NCI-H1436 (cell line): Measurements from ENCODE around the gene NBAS.
"Not testable (repeated sequence)": the region's sequence is repeated elsewhere in the genome, so short reads cannot be mapped to it uniquely, and the experiment has no call there.

ENCODE experiments used
- DNase-seq: peaks from one replicate; lab custom pipeline; 2025; lab: John Stamatoyannopoulos, UW

NBAS gene

DNA sequence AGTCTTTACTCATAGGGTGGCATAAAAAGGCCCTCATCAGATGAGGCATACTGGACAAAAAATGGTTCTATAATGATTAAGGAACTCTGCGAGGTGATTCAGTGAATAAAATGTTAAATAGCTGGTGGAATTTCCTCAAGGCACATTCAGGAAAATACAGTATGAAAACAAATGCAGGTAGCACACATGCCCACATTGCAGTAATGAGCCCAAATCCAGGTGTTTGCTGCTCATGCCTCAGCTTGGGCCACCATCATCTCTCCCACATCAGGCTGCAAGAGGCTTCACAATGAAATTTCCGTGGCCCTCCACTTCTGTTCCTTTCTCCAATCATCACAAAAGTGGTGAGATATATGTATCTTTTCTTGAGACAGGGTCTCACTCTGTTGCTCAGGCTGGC, 298.3 kb downstream of the NBAS start:
- no peak for DNase-seq

DNA sequence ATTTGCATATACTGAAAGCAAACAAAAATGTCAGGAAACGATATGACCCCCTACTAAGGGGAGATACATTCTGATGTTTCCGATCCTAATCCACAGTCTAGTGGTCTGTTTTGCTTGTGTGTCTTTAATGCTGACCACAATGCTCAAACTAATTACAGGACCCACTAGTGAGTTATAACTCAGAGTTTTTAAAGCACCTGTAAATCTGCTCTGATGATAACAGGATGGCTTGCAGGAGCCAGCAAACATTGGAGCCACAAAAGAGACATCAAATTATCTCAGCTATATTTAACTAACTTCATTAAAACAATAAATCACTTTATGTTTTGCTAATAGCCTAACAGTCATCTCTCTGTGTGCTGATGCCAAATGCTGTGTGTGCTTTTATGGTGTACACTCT, 300.3 kb downstream of the NBAS start:
- DNase-seq: no peak

DNA sequence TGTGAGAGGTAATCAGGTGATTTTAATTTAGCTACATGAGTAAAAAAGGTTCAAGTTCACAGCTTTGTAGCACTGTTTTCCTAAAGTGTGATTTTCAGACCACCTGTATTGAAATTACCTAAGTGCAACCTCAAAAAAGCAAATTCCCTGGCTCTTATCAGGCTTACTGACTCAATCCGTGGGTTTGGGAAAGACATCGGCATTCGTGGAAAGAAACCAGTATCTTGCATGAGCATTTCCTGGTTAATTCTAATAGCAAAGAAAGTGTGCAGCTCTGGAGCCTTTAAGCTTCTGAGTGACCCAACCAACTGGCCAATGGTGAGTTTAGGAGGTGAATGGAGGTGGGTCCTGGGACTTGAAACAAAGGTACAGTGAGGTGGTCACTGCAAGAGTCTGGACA, 300.9 kb downstream of the NBAS start:
- no peak for DNase-seq

DNA sequence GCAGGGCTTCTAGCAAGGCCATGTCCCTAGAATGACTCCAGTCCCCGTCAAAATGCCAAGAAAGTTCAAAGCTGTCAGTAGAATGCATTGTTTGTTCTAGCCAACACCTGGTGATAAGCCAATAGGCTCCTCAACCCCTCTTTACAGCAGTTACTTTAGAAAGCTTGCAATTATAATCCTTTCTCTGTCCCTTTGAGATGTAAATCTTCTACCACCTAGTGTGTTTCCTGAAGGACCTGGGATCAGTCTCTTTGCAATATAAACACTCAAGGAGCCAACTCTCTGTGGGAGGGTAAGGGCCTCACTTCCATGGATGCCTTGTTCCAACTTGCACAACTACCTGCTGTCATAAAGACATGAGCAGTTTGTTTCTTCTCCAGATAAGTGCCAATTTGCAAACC, 301.8 kb downstream of the NBAS start:
- no peak for DNase-seq

DNA sequence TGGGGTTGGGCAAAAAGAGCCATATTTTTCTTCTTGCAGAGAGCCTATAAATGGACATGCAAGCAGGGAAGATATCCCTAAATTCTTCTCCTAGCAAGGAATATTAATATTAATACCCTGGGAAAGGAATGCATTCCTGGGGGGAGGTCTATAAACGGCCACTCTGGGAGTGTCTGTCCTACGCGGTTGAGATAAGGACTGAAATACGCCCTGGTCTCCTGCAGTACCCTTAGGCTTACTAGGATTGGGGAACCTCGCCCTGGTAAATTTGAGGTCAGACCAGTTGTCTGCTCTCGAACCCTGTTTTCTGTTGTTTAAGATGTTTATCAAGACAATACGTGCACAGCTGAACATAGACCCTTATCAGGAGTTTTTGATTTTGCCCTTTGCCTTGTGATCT, 302.7 kb downstream of the NBAS start:
- DNase-seq: not testable (repeated sequence)

DNA sequence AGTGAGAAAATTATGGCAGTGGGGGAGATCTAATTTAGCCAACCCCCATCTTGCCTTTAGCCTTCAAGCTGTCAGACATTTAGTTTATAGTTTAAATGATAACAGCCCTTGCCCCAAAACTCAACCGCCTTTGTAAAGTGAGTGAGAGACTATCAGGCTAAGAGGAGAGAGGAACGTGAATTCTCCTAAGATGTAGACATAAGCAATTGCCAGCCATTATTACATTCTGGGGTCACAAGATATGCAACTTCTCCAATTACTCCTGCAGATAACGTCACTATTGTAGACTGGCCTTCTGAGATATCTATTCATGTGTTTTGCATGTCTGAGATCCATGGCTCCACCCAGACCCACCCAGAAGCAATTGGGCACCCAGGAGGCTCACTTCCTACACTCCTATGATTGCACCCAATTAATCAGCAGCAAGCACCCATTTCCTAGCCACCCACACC, 307.3 kb downstream of the NBAS start:
- no peak for DNase-seq

DNA sequence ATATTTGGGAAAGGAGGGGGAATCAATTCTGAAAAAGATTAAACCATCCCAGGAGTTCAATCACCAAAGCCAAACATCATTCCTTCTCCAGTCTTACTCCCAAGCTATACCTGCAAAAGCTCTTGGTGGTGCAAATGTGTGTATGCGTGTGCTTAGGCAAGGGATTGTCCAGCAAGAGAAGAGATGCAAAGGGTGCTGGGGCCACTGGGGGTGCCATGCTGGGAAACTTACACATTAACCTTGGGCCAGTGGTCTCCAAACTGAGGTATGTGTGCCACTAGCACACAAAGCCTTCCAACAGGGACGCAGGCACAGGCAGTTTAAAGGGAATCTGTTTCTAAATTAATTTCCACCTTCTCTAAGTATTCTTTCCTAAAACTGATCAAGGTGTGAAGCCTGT, 307.9 kb downstream of the NBAS start:
- no peak for DNase-seq

DNA sequence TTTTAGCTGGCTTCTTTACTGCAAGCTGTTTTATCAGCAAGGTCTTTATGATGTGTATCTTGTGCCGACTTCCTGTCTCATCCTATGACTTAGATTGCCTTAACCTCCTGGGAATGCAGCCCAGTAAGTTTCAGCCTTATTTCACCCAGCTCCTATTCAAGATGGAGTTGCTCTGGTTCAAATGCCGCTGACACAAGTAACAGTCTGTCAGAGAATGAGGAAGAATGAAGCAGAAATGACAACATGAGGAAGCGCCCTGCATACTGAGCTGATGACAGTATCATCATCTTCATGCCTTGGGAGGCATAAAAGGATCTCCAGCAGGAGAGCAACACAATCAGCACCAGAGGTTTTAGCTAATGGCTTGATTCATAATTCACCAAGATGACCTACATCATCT, 309.4 kb downstream of the NBAS start:
- no peak for DNase-seq

DNA sequence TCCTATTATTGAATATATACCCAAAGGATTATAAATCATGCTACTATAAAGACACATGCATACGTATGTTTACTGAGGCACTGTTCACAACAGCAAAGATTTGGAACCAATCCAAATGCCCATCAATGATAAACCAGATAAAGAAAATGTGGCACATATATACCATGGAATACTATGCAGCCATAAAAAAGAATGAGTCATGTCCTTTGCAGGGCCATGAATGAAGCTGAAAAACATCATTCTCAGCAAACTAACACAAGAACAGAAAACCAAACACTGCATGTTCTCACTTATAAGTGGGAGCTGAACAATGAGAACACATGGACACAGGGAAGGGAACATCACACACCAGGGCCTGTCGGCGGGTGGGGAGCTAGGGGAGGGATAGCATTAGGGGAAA, 310.2 kb downstream of the NBAS start:
- not testable (repeated sequence) for DNase-seq

DNA sequence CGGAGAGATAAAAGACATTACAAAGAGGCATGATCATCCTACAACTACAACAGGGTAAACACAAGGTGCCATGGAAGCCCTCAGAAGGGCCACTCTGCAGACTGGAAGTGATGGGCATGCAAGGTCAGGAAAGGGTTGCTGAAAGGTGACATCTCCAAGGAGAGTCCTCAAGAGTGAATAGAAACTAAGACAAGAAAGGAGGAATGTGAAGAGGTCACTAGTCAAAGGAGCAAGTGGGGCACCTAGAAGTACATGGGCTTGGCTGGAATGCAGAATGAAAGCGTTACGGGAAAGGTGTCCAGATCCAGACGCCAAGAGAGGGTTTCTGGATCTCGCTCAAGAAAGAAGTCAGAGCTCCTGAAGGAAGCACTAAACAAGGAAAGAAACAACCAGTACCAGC, 314.3 kb downstream of the NBAS start:
- DNase-seq: no peak

DNA sequence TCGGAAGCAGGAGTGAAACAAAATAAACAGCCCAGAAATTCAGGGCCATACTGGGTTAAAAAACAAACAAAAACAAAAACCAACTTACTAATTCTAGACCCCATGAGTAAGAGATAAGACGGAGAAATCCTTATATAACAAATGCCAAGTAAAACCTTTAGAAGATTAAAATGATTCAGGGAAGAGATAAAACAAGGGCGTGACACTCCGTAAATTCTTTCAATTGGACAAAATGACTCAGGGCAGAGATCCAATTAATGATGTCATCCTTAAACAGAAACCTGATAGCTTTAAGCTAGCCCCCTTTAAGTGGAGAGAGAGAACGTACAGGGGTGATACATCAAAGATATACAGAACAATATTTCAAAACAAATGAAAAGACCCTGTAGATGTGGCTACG, 317.4 kb downstream of the NBAS start:
- DNase-seq: peak; percentile 35

DNA sequence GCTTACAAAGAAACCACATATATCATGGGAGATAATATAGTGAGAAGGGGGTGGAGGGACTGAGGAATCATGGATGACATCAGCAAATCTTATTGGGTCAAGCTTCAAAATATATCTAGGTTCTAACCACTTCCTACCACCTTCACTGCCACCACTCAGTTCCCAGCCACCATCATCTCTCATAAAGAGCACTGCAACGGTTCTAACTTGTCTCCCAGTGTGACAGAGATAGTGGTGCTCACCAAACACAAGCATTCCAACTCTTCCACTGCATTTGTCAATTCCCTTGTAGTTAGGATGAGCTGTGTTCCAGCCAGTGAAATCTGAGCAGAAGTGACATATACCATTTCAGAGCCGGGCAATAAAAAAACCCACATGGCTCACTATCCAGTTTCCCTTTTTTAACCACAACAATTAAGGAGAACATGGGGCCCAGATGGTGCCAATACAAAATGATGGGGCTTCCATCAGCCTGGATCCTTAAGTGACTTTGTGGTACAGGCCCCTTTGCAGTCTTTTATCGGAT, 318.1 kb downstream of the NBAS start:
- DNase-seq: no peak

DNA sequence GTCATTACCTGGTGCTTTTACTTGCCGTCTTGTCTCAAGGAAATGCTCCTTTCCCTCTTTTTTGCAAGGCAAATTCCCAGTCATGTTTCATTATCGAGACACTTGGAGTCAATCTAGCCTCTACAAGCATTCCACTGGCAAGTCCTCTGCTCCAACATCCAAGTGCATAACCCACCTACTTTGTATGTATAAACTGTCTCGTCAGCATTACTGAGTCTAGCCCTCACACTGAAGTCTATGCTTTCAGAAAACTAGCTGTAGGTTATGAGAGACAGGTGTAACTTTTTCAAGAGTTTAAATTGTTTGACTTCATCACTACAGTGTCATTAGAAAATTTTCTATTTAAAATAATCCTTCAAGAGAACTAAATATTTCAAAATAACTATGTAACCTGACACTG, 319.2 kb downstream of the NBAS start:
- no peak for DNase-seq

DNA sequence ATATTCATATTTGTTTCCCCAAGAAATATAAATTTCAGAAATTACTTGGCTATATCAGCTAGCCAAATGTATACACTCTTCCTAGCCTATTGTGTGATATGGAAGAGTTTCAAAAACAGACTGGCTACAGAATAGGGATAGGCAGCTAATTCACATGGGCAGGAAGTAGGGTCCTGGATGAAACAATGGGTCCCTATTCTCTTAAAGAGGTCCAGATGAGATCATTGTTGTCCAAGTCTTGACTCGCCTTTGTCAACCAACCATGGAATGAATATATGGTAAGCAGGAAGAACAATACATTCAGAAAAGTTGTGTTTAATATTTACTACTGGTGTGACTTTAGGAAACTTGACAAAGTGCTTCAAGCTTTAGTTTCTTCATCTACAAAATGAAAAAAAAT, 319.9 kb downstream of the NBAS start:
- no peak for DNase-seq

DNA sequence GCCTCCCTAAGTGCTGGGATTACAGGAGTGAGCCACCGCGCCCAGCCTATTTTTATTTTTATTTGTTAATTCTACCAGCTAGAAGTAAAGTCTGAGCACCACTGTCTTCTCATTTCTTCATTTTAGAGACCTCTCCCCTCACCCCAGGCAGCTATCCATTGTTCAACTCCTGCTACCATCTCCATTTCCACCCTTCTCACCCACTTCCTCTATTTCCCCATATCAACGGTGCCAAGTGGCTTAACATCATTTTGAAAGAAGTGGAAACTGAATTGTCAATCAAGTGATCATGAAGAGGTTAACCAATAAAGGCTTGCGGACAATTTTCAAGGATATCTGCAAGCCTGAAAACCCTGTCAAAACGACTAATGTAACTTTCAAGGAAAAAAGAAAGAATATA, 323.1 kb downstream of the NBAS start:
- no peak for DNase-seq

DNA sequence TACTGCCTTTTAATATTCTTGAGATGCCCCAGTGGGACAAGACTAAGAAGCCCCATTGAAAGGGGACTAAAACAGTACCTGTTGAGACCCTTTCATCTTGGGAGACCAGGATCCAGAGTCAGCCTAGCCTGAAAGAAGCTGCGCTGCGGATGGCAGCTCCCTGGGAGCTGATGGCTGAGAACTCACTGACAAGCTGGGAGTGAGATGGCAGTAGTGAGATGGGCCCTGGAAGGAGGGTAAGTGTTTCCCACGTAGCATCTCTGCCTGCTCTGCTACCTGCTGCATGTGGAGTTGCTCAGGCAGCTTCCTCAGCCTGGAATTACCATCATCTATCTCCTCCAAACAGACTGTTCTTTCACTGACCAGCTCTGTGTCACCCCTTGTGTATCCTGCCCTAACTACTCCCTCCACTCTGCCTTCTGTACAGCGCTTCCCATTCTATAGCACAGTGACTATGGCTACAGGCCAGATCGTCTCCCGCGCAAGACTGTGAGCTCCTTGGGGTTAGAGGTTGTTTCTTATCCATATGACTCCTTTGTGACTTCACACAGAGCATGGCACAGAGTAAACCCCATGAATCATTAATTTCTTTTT, 330.4 kb downstream of the NBAS start:
- DNase-seq: no peak

DNA sequence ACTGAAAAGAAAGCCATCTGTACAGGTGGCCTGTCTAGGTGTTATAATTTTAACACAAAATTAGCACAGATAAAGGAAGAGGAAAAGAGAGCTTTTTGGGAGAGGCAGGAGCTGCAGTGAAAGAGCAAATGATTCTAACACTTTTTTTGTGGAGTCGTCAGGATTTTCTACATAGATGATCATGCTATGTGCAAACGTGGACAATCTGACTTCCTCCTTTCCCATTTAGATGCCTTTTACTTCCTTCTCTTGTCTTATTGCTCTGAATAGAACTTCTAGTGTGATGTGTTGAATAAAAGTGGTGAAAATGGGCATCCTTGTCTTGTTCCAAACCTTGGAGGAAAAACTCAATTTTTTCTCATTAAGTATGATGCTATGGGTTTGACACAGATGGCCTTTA, 334.5 kb downstream of the NBAS start:
- DNase-seq: no peak

DNA sequence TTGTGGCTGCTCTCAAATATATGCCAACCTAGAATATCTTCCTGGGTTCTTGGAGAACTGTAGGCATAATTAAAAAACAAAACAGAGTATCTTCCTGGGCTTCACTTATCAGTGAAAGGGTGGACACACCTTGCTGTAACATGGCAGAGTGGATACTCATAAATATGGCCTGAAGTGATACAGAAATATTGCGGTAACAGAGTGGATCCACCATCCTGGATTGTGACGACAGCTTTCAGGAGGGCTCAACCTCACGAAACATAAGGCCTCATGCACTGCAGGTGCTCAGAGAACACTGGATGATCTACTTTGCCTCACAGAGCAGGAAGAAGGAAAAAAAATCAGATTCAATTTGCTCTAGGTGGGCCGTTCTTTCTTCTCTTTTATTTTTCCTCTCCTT, 336.0 kb downstream of the NBAS start:
- DNase-seq: no peak

DNA sequence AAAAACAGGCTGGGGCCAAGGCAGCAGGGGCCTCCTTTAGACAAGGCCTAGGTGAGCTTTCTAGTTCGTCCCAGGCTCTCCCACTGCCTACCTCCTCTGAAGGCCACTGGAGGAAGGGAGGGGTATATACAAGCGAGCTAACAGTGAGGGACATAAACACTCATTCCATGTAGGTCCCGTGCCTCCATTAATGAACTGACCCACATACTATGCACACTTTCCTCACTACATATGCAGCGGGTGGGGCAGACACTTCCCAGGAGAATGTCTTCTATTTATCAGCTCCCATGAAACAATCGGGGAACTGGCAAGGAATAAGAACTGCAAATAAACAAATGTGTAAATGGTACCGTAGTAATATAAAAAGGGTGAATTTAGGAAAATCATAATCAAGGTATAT, 336.5 kb downstream of the NBAS start:
- no peak for DNase-seq

DNA sequence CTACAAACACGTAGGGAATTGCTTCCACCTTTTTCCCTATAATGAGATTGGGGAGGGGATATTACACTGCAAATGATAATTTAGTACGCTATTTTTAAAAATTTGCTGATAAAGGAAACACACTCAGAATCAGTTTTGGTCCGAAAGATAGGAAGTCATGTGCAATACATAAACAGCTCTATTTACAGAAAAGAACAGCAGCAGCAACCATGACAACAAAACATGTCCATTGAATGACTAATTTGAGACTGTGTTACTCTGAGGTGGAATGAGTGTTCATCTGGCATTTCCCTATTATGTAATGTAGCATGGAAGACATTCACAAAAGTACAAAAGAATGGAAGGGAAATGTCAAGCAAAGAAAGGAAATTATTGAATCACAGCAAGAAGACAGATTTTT, 337.2 kb downstream of the NBAS start:
- no peak for DNase-seq

DNA sequence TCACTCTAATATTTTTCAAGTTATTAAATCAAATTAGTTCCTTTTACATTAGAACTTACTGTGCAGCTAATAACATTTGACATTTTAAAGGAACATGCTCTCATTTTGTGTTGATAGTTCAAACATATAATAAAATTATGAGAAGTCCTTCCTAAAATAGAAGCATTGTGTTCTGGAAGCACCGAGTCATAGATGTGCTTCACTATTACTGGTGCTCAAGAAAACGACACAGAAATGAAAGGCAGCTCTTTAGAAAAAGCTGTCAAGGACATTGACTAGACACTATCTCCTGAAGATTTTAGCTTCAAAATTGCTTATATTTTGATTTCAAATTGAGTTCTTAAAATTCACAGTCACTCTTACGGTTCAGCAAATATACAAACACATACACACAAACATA, 338.3 kb downstream of the NBAS start:
- DNase-seq: no peak

DNA sequence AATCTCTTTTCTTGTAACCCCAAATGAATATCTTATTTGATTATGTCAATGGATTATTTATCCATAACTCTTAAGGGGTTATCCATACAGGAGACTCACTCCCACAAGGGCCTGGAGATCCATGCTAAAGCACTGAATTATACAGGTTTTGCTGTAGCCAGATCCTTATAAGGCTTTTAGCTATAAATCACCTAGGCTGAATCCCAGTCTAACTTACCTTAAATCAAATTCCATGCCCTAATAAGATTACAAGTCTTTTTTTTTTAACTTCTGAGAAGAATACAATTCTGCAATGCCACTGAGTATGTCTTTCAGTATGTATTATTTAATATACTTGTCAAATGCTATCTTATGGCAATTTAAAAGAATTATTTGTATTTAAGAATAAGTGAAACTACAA, 340.5 kb downstream of the NBAS start:
- no peak for DNase-seq

DNA sequence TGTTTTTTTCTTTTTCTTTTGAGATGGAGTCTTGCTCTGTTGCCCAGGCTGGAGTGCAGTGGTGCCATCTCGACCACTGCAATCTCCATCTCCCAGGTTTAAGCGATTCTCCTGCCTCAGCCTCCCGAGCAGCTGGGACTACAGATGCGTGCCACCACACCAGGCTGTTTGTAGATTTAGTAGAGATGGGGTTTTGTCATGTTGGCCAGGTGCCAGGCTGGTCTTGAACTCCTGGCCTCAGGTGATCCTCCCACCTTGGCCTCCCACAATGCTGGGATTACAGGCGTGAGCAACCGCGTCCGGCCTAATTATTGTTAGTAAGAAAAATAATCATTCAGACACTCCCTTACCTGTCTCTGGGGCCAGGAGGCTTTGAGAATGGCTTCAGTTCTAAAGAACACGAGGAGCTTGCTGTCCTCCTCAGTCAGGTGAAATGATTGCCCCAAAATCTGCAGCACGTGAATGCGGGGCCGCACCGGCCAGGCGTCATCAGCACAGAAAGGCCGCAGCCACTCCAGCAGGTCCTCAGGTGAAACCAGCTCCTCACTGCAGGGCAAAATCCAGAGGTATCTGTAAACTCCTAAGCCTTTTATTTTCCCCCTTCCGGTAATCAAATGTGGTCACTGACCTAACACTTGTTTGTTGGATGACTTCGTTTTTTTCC, 342.6 kb downstream of the NBAS start:
- DNase-seq: no peak

DNA sequence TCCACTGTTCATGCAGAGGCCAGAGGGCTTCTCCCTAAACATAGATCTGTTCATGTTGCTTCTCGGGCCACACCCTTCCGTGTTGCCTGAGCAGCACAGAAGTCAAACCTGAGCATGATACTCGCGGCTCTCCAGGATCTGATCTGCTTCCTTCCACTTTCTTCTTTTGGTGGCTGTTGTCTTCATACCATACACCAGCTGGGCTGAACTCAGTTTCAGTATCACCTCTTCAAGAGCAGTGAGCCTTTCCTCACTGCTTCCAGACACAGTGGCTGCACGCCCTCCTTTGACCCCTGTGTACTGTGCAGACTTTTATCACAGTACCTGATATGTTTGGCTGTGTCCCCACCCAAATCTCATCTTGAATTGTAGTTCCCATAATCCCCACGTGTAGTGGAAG, 348.9 kb downstream of the NBAS start:
- DNase-seq: no peak
